Breast epithelium (tissue), 3 donors: Measurements from ENCODE around the gene NNMT.

Experiments
- CTCF ChIP-seq, 3 donors: fragments of 450-650 bp; IDR thresholded peaks; one replicate each; pipeline ENCODE4 v1.5.1; 2016 to 2017; ENCODE audit warnings: antibody characterized with exemption in 3 of 3, mild to moderate bottlenecking in 3 of 3, moderate library complexity in 3 of 3
- POLR2A ChIP-seq: fragments of 450-650 bp; IDR thresholded peaks from one replicate; pipeline ENCODE4 v1.6.1; 2016; ENCODE audit warnings: antibody characterized with exemption, mild to moderate bottlenecking, moderate library complexity
- POLR2AphosphoS5 ChIP-seq, 3 donors: sonication (generic); formaldehyde crosslinking; IDR thresholded peaks; one replicate each; pipeline ENCODE4 v1.6.1; 2017; ENCODE audit warnings: antibody characterized with exemption in 3 of 3

DNA sequence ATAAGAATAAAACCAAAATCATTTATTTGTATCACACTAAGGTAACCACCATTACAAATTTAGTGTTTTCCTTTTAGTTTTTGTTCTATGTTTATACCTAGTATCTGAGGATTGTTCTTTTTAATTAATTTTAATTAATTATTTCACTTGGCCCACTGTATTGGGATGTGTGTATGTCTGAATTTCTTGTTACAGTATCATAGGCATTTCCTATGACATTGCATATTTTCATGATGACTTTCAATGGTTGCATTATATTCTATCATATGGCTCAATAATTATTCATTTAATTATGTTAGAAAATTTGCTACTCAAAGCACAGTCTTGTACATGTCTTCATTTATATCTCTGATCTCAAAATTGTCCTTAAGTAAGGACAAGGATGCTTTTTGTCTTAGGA, 63.1 kb downstream of the NNMT start:
- no peak for TF ChIP-seq CTCF (IDR thresholded peaks at IDR 0.05)
- no peak for TF ChIP-seq POLR2AphosphoS5 (IDR thresholded peaks at IDR 0.05)
- TF ChIP-seq POLR2A: no peak
